Measurements from ENCODE around the gene PALD1. TPM values are rescaled to one million over a fixed set of nuclear protein-coding genes. Genes with fewer than 3 reads are reported as not detected.

Gene PALD1
- total and polyA plus RNA-seq, 2 of the 13 experiments (the other 11 are each of a cell fraction or from before 2014, with no cell fraction given): 0.07 to 0.09 TPM

DNA sequence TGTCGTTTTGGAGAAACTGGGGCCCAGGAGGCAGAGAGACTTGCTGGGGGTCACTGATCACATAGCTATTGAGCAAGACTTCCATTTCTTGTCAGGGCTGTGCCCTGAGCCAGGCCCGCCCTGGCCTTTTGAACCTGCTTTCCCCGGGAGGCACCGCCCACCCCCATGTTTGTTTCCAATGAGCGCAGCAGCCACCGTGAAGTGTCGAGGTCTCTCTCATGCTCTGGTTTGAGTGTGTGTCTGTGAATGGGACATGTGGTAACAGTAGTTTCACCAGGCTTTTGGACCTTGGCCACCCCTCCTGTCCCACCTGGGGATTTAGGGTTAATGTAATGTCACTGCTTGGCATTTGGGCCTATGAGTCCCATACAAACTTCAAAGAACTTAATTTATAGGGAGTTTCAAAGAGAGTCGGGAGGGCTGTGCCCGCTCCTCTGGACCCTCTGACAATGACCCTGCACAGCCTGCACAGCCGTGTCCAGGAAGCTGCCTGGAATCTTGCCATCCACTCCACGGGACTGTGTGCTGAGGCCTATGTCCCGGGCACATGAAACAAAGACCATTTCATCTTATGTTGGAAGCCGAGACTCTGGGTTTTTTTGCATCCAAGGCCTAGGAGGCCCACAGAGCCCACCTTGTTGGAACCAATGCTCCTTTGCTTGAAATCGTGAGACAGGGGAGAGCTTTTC is 117.7 kb downstream of the PALD1 start (continued):
- TF ChIP-seq, protein P1, sequence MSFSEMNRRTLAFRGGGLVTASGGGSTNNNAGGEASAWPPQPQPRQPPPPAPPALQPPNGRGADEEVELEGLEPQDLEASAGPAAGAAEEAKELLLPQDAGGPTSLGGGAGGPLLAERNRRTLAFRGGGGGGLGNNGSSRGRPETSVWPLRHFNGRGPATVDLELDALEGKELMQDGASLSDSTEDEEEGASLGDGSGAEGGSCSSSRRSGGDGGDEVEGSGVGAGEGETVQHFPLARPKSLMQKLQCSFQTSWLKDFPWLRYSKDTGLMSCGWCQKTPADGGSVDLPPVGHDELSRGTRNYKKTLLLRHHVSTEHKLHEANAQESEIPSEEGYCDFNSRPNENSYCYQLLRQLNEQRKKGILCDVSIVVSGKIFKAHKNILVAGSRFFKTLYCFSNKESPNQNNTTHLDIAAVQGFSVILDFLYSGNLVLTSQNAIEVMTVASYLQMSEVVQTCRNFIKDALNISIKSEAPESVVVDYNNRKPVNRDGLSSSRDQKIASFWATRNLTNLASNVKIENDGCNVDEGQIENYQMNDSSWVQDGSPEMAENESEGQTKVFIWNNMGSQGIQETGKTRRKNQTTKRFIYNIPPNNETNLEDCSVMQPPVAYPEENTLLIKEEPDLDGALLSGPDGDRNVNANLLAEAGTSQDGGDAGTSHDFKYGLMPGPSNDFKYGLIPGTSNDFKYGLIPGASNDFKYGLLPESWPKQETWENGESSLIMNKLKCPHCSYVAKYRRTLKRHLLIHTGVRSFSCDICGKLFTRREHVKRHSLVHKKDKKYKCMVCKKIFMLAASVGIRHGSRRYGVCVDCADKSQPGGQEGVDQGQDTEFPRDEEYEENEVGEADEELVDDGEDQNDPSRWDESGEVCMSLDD (CRISPR knock-in tag; IDR thresholded peaks at IDR 0.05; ENCODE audit: borderline replicate concordance): no peak
- TF ChIP-seq LCORL (IDR thresholded peaks at IDR 0.05) (no peak), LCORL (CRISPR knock-in tag; IDR thresholded peaks at IDR 0.05) (peak; percentile 66), ZNF354B (CRISPR knock-in tag; IDR thresholded peaks at IDR 0.05) (no peak), ZBTB21 (CRISPR knock-in tag; IDR thresholded peaks at IDR 0.05) (no peak), U2AF2 (IDR thresholded peaks at IDR 0.05; ENCODE audit: low read depth, low read length) (no peak), REPIN1 (CRISPR knock-in tag; IDR thresholded peaks at IDR 0.05; ENCODE audit: borderline replicate concordance, low read depth) (0 out of 2 replicates have a peak, but pooled peaks have one; percentile 22), ZFY (CRISPR knock-in tag; IDR thresholded peaks at IDR 0.05) (peak; percentile 59; the same call in 1 of the 2 replicates), KLF16 (CRISPR knock-in tag; IDR thresholded peaks at IDR 0.05) (no peak), DPF2 (CRISPR knock-in tag; IDR thresholded peaks at IDR 0.05; ENCODE audit: borderline replicate concordance, low read depth) (no peak; the same call in 1 of the 2 replicates)
- TF ChIP-seq, protein P2, sequence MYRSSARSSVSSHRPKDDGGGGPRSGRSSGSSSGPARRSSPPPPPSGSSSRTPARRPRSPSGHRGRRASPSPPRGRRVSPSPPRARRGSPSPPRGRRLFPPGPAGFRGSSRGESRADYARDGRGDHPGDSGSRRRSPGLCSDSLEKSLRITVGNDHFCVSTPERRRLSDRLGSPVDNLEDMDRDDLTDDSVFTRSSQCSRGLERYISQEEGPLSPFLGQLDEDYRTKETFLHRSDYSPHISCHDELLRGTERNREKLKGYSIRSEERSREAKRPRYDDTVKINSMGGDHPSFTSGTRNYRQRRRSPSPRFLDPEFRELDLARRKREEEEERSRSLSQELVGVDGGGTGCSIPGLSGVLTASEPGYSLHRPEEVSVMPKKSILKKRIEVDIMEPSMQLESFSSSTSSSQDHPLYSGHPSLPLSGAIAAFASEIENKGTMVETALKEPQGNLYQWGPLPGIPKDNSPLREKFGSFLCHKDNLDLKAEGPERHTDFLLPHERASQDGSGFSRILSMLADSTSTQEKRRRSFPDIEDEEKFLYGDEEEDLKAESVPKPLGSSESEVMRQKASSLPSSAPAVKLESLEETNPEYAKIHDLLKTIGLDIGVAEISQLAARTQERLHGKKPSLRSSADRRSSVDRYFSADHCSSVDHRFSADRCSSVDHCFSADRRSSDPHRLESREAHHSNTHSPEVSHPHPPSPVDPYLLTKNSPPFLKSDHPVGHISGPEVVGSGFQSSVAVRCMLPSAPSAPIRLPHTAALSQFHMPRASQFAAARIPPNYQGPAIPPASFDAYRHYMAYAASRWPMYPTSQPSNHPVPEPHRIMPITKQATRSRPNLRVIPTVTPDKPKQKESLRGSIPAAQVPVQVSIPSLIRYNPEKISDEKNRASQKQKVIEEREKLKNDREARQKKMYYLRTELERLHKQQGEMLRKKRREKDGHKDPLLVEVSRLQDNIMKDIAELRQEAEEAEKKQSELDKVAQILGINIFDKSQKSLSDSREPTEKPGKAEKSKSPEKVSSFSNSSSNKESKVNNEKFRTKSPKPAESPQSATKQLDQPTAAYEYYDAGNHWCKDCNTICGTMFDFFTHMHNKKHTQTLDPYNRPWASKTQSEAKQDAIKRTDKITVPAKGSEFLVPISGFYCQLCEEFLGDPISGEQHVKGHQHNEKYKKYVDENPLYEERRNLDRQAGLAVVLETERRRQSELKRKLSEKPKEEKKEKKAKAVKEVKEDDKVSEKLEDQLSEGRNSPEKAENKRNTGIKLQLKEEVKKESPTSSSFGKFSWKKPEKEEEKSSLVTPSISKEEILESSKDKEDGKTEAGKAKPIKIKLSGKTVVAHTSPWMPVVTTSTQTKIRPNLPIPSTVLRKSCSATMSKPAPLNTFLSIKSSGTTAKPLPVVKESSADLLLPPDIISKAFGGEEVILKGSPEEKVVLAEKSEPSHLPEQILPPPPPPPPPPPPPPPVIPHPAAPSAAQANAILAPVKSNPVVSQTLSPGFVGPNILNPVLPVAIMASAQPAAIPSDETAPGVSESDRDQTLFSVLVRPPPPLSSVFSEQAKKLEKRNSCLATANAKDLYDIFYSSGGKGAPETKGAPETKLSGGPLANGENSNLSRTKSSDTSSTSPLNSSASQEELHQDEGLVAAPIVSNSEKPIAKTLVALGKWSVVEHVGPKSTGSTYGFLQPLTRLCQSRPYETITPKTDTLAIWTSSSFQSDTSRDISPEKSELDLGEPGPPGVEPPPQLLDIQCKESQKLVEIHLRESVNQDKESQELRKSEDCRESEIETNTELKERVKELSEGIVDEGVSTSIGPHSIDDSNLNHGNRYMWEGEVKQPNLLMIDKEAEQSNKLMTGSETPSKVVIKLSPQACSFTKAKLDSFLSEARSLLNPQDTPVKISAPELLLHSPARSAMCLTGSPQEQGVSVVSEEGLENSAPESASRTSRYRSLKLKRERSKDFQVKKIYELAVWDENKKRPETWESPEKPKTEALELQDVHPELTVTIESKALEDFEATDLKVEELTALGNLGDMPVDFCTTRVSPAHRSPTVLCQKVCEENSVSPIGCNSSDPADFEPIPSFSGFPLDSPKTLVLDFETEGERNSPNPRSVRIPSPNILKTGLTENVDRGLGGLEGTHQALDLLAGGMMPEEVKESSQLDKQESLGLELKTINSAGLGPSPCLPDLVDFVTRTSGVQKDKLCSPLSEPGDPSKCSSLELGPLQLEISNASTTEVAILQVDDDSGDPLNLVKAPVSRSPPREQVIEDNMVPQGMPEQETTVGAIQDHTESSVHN (CRISPR knock-in tag; IDR thresholded peaks at IDR 0.05): no peak
- TF ChIP-seq, protein P3, sequence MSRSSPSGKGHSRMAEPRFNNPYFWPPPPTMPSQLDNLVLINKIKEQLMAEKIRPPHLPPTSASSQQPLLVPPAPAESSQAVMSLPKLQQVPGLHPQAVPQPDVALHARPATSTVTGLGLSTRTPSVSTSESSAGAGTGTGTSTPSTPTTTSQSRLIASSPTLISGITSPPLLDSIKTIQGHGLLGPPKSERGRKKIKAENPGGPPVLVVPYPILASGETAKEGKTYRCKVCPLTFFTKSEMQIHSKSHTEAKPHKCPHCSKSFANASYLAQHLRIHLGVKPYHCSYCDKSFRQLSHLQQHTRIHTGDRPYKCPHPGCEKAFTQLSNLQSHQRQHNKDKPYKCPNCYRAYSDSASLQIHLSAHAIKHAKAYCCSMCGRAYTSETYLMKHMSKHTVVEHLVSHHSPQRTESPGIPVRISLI (CRISPR knock-in tag; IDR thresholded peaks at IDR 0.05; ENCODE audit: borderline replicate concordance): no peak
- TF ChIP-seq, protein P4, sequence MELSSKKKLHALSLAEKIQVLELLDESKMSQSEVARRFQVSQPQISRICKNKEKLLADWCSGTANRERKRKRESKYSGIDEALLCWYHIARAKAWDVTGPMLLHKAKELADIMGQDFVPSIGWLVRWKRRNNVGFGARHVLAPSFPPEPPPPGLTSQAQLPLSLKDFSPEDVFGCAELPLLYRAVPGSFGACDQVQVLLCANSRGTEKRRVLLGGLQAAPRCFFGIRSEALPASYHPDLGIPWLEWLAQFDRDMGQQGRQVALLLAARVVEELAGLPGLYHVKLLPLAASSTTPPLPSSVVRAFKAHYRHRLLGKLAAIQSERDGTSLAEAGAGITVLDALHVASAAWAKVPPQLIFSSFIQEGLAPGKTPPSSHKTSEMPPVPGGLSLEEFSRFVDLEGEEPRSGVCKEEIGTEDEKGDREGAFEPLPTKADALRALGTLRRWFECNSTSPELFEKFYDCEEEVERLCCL (CRISPR knock-in tag; IDR thresholded peaks at IDR 0.05; ENCODE audit: borderline replicate concordance): no peak
- TF ChIP-seq, protein P5, sequence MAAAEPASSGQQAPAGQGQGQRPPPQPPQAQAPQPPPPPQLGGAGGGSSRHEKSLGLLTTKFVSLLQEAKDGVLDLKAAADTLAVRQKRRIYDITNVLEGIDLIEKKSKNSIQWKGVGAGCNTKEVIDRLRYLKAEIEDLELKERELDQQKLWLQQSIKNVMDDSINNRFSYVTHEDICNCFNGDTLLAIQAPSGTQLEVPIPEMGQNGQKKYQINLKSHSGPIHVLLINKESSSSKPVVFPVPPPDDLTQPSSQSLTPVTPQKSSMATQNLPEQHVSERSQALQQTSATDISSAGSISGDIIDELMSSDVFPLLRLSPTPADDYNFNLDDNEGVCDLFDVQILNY (CRISPR knock-in tag; conservative IDR thresholded peaks at IDR 0.05): no peak

All from HepG2 (cell line).